NCI-H2227 (cell line): ENCODE results near the gene PCDH12.
A peak's percentile ranks its signal among the peaks of the same experiment; 100 is the strongest.

Experiments
- DNase-seq: peaks from one replicate; lab custom pipeline; 2025; ENCODE audit not compliant: unreplicated experiment; lab: John Stamatoyannopoulos, UW

Gene PCDH12

GRCh38 chr5:141966963-141967333 is 8.9 kb upstream of the PCDH12 start:
- no peak for DNase-seq

DNA sequence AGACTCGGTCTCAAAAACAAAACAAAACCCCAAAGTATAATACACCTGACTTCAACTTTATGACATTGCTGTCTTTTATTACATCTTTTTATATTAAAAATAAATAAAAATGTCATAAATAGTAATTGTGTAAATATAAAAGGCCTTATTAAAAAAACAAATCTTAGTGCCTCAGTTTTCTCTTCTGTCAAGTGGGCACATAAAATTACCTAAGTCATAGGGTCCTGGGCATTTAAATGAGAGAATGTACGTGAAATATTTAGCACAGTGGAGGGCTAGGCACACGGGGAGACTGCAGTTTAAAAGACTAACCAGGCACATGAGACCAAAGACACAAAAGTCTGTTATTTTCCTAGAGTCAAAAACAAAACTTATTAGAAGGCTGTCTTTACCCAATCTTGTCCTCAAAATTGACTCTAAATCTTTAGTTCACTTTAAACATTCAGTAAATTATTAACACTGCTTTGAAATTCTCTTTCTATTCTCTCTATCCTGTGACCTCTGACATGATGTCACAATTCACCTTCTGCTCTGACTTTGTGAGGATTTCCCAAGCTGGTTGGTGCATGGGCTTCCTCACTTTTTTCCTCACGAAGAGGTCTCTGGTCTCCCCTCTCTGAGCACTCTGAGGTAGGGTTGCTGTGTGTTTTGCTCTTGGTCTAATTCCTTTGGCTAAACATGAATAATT is 8.4 kb upstream of the PCDH12 start:
- no peak for DNase-seq

- DNase-seq = no peak
Measured at GRCh38 chr5:141965071-141965470, 7.1 kb upstream of the PCDH12 start.

- DNase-seq = no peak
Measured at GRCh38 chr5:141963701-141964100, 5.7 kb upstream of the PCDH12 start.

DNA sequence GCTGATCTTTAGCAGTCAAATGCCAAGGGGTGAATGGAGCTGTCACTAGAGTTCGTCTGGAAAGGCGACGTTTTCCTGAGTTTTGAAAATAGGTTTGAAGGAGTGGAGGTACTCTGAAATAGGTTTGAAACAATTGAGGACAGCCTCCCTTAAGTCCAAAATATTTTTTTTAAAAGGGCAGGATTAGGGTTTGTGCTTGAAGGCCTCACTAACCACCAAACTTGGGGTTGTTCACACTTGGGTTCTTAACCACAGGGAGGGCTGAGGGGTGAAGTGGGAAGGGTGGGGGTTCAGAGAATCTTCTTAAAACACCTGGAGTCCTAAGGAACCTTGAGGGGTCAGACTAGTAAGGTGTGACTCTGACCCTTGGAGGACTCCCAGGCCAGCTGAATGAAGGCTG is 3.5 kb upstream of the PCDH12 start:
- DNase-seq = no peak

DNA sequence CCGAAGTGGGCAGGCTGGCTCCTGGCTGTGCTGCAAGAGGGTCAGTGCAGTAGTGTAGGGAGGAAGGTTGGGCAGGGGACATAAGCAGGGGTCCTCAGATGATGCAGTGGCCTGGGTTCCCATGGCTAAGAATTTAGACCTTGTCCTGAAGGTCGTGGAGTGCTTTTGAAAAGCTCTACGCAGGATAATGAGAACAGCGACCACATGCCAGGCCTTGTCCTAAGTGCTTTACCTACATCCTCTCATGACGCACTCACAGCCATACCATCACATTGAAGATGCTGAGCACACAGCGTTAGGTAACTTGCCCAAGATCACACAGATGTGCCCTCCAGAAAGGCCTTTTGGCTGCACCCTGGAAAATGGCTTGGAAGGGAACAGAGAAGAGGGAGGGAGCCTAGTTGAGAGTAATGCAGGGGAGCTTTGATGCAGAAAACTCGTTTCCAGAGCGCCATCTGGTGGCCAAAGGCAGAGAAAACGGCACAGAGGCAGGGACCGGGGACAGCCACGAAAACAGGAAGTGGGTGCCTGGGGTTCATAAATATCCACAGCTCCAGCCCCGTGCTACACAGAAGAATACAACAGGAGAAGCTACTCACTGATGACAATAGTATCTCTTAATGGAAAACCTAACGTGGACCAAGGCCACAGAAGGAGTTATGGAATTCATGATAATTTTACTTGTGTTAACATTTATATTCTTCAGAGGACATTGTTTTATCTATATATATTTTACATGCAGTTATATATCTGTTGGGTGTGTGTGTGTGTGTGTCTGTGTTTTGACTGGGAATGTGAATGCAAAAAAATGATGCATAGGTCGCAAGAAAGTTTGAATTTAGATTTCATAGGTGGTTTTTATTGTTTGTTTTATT is 2.7 kb upstream of the PCDH12 start:
- DNase-seq = peak; percentile 88

GRCh38 chr5:141960018-141960417 is 2.0 kb upstream of the PCDH12 start:
- DNase-seq = no peak

DNA sequence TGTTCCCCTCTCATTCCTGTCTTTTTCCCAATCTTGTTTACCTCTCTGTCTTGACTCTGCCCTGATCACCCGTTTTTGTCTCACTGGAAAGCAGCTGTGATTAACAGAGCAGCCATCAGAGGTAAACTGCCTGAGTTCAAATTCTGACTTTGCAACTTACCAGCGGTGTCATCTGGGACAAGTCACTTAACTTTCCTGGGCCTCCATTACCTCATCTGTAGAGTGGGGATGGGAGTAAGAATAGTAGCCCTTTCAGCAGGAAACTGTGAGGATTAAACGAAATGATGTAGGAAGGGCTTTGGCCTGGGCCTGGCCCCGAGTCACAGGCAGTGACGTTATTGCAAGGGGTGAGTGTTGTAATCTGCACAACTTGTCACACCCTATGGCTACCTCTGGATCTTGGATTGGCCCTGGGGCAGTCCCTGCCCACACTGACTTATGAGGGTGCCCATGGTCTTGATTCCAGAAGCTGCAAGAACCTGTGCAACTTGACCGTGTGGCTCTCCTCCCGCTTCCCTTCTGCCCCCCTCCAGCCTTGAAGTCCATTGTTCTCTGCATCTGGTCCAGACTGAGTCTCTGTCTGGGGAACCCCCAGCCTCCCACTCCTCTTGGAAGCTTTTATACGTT is 657 bp upstream of the PCDH12 start:
- DNase-seq = no peak

GRCh38 chr5:141957367-141957996 is 520 bp downstream of the PCDH12 start:
- no peak for DNase-seq

- no peak for DNase-seq
Measured at GRCh38 chr5:141954194-141954593, 3.8 kb downstream of the PCDH12 start.

DNA sequence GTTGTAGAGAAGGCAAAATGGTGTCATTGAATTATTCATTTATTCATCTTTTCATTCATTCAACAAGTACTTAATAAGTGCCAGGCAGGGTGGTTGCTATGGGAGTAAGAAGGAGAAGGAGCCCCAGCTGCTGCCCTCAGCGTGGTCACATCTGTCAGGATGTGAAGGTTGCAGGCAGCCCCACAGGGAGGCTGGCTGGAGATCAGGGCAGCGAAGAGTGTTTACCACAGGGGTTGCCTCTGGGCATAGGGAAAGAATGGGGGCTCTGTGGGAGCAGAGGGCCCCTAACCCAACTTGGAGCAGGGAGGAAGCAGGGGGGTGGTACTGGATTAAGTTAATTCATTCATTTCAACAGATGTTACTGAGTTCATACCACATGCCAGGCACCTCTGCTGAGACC is 6.0 kb downstream of the PCDH12 start:
- no peak for DNase-seq

DNA sequence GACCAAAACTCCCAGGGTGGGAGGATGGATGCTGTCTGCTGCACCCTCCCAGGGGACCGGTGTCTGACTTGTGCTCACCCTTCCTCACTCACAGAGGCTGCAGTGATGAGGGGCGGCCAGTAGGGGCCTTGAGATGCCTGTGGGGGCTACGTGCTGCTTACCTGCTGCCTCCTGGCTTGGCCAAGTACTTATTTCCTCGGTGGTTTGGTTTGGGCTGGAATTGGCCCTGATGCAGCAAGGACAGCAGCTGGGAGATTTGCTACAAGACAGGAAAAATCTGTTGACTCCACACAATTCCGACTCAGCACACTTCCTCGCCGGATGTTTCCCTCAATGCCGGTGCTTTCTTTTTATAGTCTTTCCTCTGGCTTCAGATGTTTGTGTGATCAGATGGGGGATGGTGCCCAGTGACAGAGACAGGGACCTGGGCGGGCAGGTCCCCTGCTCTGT is 6.6 kb downstream of the PCDH12 start:
- DNase-seq = peak; percentile 17

- DNase-seq = no peak
Measured at GRCh38 chr5:141950207-141951005, 7.6 kb downstream of the PCDH12 start.

DNA sequence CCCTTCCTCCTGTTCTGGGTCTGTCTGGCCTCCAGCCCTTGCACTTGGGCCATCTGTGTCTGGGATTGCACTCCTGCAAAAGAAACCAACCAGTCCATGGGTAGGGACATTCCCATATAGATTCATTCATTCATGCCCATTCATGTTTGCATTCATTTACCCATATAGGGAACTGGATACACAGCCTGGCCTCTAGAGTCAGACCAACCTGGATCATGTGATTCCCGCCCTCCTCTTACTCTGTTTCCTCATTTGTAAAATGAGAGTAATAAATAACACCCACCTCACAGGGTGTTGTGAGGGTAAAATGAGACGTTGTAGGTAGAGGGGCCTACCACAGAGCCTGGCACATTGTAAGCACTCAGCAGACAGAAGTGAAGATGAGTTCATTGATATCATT is 8.5 kb downstream of the PCDH12 start:
- no peak for DNase-seq

- no peak for DNase-seq
Measured at GRCh38 chr5:141948812-141949211, 9.2 kb downstream of the PCDH12 start.

- no peak for DNase-seq
Measured at GRCh38 chr5:141947316-141947715, 10.7 kb downstream of the PCDH12 start.

- no peak for DNase-seq
Measured at GRCh38 chr5:141945511-141946051, 12.4 kb downstream of the PCDH12 start.

- no peak for DNase-seq
Measured at GRCh38 chr5:141944076-141944475, 13.9 kb downstream of the PCDH12 start.

- no peak for DNase-seq
Measured at GRCh38 chr5:141942185-141942857, 15.7 kb downstream of the PCDH12 start.

DNA sequence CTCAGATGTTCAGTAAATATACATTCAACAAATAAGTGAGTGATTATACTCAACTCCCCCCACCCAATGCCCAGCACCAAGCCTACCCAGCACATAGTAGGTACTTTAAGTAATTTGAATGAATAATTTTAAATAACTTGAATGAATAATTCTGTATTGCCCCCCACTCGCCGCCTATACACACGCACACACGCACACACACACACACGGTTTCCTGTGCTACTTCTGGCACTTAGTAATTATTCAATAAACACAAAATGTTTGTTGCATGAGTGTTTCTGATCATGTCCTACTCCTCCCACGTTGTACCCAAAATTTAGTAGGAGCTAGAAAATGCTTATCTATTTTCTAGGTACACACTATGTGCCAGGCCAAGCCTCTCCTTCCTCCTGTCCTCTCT is 16.2 kb downstream of the PCDH12 start:
- DNase-seq = no peak
